LNCAP (cell line): Measurements from ENCODE around the gene CTTN.

Experiments
- CTCF ChIP-seq: fragments of 450-650 bp; IDR thresholded peaks from 2 replicates; pipeline ENCODE4 v1.5.1; 2017; ENCODE audit warnings: mild to moderate bottlenecking

The CTTN gene

DNA sequence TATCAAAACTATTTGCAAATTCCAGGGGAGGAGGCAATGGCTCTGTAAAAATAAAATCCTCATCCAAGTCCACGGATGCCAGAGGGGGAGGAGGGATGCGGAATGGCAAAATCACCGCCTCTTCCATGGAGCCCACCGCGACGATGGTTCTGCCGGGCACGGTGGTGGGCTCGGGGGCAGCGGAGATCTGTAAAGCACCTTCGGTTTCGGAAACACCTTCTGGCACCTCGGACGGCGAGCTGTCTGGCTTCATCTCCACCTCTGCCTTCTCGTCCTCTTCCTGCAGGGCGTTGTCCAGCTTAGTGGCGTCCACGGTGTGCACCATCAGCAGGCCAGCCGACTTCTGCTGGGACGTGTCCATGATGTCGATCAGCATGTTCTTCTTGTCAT, 87.7 kb downstream of the CTTN start:
- no peak for TF ChIP-seq CTCF
